NCI-H2107 (cell line): Measurements from ENCODE around the gene PSMB3.
A peak's percentile ranks its signal among the peaks of the same experiment; 100 is the strongest.

Experiments
- DNase-seq: peaks from one replicate; lab custom pipeline; 2025; lab: John Stamatoyannopoulos, UW

Gene PSMB3

DNA sequence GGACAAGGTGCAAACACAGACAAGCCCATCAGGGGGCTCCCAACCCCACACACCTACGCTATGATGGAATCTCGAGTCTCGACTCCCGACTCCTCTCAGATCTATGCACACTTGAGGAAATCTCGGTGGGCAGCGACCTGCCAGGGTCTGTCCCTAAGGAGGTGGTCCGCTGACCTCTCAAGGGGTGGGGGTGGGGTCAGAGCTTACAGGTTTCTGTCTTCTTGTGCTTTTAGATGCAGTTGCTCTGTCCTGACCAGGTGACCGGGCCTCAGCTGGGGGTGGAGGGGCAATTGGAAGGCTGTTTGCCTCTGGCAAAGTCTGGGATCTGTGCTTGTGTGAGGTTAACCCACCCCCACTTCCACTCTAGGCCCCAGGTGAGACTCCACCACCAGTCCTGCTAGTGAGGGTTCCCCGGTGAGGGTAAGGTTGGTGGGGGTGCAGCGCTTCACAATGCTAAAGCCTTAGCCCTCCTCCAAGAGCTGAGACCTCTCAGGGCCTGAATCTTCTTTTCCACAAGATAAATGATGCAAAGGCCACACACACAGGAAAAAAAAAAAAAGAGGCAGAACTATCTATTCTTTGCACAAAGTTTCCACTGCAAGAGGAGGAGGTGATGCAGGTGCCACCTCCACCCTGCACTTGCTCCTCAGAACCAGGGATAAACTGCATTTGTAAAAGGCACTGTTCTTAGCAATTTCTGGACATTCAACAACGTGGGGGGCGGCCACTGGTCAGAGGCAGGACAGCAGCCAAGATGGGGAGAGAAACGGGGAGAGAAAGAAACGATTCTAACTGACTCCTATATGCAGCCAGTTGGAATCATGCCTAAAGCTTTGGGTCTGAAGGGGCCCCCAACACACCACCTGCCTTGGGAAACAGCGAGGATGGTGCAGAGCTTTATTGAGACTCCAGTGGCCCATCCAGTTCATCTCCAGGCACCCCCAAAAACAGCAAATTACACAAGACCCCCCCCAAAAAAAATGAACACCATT lies 18.3 kb upstream of the PSMB3 start:
- DNase-seq: no peak

DNA sequence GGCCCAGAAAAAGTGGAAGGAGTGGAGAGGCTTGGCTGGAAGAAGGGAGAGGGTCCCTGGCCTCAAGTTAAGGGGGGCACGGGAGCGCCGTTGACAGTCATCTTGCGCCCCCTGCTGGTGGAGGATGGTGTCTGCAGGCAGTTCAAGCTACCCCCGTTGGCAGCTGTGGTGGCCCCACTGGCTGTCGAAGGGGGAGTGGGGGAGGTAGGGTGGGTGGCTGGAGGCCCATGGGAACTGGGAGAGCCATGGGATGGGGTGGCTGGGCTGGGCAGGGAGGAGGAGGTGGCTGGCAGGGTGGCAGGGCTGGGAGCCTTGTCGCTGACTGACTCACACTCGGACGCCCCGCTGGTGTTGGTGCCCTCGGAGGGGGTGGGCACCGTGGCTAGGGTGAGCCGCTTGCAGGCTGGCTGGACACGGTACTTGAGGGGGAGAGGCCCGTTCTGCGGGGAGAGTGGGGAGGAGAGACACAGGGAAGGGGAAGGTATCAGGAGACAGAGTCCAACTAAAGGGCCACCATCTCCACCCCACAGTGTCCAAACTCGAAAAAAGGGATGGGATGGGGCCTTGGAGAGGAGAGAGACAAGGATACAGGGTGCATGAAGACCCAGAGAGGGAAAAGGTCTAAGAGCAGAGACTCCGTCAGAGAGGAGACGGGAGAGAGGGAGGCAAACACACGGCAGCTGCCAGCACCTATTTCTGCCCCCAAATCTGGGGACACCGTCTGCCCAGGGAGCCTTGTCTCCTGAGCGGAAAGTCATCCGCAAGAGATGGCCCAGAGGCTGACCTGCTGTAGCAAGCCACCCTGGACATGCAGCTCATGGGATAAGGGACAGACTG lies 17.2 kb upstream of the PSMB3 start:
- peak; percentile 41 for DNase-seq

DNA sequence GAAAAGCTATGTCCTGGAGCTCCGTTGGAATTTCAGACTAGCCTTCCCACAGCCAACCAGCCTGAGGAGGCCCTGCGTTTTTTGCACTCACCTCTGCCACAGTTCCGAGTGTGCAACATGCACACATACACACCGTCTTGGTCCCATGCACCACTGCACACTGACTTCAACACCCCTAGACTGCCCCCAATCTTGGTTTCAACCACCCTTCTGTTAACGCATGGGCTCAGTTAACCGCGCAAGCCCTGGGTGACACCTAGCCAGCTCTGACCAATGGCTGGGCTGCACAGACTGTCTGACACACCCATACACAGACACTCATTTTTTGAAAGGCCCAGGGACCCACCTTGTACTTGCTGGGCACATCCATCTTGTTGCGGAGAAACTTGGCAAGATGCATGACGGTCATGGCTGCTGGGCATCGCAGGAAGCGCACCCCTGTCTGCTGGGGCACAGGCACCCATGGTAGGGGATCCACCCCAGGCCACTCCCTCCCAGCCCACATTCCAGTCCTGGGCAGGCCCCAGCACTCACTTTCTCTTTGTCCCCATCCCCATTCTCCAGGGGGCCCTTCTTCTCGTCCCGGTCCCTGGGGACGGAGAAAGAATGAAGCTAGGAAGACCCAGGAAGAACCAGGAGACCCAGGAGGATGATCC lies 14.4 kb upstream of the PSMB3 start:
- no peak for DNase-seq

DNA sequence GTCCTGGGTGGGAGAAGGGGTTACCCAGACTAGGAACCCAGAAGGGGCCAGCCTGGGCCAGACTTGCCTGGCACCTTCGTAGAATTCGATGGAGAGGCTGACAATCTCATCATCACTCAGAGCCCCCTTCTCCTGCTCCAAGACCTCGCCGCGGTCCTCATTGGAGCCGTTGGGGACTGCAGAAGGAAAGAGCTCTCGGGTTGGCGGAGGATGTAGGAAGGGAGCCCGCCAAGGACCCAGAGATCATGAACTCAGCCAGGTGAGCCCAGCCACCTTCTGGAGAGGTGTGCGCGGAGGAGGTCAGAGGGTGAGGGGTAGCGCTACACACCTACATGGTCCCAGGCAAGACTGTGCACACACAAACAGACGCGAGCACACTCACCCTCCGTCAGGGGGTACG lies 13.9 kb upstream of the PSMB3 start:
- no peak for DNase-seq

DNA sequence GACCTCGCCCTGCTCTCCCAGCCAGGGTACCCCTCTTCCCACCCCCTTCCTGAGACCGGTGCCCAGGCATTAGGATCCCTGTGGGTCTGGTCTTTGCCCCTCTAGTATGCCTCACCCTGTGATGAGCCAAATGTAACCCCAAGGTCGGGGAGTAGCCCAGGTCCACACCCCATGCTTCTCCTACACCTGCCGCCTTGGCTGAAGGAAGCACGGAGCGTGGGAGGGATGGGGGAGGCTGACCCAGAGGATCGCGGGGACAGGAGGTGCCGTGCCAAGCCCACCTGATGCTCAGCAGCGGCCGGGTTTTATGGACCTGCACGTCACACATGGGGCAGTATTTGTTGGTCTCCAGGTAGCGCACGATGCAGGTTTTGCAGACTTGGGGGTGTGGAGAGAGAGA lies 13.2 kb upstream of the PSMB3 start:
- no peak for DNase-seq

DNA sequence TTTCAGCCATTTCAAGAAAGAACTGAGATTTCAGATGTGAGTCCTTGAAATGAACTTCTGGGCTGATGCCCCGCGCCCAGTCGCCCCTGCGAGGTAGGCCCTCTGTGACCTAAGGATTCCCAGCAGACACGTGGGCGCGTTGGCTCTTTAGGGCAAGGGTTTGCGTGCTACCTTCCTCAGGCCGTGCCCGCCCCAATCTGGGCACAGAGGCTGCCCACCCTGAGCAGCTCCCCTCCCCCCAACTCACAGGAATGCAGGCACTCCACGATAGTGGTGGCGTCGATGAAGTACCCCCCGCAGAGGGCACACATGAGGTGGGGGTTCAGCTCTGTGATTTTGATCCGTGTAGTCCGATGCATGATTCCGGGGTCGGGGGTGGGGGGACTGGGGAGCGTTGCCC lies 12.5 kb upstream of the PSMB3 start:
- no peak for DNase-seq

DNA sequence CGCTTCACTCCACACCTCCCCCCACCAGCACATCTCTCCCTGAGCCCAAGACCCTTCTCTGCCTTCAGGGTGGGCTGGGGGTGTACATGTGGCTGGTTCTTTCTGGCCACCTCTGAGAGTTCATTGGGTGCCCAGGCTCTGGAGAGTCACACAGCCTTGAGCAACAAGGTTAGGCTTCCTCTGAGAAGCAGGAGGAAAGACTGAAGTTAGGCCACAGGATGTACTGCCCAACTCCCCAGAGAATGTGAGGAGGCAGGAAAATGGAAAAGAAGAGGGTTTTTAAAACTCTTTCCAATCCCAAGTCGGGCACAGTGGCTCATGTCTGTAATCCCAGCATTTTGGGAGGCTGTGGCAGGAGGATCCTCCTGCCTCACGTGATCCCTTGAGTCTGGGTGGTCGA lies 11.7 kb upstream of the PSMB3 start:
- DNase-seq: no peak

DNA sequence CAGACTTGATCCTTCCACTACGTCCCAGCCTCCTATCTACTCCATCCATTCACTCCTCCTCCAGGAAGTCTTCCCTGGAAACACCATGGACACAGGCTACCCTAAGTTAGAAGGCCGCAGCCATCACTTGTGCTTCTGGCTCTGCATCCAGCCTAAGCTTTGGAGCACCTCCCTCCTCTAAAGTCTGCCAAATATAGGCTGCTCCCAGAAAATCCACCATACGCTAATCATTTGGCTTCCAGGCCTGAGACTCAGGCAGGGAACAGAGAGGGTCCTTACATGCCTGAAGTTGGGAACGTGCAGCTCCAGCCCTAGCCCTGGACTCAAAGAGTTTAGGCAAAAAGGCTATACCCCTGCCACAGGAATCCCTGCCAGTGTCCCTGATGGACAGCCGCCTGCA lies 11.1 kb upstream of the PSMB3 start:
- no peak for DNase-seq

DNA sequence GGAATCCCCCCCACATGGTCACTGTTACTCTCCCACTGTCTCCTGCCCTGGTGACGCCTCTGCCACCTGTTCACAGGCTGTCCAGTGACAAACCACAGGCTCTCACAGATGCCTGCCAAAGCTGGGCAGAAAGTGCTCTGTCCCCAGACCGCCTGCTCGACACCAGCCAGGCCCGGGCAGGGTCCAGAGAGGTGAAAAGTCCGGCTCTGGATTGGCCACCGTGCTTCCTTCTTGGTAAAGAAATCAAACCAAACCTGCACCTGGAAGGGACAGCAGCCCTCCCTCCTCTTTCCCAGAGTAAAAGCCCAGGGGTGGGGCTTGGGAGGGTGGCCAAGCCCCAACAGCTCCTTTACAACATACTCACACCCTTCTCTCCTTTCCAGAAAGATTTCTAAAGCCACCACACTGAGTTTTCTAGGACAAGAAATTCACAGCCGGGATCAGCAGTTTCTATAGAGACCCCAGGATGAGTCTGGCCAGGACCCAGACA lies 10.6 kb upstream of the PSMB3 start:
- no peak for DNase-seq

DNA sequence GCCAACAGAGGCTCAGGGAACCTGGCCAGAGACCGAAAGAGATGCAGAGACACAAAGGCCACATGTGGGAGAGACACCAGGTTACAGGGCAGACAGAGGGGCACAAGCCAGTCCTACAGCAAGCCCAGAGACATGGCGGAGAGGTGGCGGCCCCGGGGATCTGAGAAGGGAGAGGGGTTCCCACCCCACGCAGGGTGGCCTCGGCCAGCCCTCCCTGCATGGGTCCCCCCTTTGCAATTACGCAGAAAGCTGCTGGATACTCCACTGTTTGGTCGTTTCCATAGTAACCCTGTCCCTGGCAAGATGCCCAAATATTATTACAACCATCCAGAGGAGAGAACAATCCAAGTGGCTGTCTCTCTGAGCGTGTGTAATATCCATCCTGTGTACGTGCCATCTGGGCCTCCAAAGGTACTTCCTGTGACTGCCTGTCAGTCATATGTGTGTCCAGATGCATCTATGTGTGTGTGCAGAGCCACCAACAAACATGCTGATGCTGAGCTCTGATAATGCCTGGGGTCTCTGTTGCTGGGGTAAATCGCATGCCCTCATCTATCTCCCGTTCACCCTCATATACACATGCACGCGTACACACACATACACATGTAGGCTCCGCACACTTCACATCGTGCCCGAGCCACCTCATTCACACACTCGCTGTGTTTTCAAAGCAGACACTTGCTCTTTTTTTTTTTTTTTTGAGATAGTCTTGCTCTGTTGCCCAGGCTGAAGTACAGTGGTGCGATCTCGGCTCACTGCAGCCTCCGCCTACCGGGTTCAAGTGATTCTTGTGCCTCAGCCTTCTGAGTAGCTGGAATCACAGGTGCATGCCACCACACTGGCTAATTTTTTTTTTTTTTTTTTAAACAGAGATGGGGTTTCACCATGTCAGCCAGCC lies 9.9 kb upstream of the PSMB3 start:
- peak; percentile 37 for DNase-seq

DNA sequence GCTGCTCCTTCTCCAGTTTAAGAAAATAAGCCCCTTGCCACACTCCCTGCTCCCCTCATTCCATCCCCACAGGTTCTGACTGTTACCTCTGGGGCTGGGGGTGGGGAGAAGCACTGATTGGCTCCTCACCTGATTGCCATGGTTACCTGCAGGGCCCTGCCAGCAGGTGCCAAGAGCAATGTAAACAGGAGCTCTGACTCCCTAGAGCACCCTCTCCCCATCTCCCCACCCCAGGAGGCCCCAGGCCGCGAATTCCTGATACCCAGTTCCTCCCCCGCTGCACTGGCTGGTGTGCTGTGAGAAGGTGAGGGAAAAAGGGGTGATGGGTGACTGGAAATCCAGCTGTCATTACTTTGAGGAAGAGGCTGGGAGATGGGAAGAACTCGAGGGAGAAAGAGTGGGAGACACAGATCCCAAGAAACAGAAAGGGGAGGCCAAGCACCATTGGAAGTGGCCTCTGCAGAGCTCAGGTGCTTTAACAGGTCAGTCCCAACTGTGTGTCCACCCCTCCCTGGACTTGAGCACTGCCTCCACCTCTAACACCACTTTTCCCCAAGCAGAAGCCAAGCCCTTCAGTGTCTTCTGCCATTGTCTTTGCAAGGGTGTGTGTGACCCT lies 8.9 kb upstream of the PSMB3 start:
- DNase-seq: no peak

DNA sequence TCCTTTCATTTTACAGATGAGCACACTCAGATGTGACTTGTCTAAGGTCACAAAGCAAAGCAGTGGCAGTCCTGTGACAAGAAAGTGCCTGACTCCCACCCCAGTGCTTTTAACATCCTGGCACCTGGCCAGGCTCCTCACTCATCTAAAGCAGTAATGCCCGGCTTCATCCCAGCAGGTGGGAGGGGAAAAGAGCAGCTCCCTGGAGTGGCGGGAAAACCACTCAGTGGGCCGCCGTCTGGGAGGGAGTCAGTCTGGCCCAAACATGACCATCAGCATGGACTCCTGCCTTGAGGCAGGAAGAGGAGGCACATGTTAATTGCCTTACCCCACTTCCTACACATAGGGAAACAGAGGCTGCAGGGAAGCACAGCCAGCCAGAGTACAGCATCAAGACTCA lies 7.0 kb upstream of the PSMB3 start:
- no peak for DNase-seq

DNA sequence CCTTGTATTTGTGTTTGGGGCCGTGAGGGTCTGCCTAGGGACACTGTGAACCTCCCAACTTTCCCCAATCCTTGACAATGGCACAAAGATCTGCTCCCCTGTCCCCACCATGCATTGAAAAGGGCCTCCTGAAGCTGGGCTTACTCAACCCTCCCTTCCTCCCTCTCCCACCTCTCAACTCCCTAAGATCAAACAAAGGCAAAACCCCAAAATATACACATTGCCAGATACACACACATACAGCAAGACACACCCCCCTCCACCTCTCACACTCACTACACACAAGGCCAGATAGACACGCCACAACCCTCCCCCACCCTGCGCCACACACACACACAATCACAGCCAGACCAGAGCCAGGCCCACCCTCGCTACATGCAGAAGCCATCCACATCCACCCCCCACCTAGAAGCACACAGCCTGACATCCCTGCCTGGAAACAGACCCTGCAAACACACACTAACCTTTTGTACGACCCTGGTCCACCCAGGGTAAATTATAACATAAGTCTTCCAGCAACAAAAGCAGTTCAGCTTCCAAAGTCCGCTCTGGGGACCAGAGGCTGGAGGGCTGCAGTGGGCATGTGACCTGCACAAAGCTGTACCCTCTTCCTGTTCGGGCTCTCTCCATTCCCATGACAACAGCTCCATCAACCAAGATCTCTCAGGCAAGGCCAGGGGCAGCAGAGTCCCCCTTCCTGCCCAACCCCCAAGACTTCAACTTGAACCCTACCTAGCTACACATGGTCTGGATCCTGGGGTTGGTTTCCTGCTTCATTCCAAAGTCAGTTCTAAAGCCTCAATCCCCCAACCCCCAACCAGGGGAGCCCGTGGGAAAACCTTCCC lies 6.3 kb upstream of the PSMB3 start:
- DNase-seq: no peak

DNA sequence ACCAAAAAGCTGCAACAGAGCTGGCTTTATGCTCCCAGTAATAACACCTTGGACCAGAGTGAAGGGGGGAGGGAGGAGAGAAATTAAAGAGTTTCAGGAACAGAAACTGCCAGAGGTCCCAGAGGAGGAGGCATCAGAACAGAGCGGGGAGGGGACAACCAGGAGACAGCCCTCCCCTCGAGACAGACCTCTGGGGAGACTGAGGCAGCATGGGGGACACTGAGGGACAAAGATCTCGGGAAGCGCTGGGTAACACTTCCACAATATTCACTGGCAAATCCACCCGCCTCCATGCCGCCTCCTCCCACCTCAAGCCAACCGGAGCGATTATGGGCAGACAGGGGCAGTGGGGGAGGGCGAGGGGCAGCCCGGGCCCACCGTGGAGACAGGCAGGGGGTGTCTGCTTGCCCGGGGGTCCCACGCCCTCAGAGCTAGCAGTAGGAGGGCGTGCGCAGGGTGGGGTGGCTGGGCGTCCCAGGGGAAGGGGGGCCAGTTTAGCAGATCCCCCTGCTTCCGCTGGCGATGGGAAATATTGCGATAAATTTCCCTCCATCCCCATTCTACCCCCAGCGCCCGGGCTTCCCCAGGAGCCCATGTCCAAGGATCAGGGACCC lies 5.6 kb upstream of the PSMB3 start:
- DNase-seq: no peak

DNA sequence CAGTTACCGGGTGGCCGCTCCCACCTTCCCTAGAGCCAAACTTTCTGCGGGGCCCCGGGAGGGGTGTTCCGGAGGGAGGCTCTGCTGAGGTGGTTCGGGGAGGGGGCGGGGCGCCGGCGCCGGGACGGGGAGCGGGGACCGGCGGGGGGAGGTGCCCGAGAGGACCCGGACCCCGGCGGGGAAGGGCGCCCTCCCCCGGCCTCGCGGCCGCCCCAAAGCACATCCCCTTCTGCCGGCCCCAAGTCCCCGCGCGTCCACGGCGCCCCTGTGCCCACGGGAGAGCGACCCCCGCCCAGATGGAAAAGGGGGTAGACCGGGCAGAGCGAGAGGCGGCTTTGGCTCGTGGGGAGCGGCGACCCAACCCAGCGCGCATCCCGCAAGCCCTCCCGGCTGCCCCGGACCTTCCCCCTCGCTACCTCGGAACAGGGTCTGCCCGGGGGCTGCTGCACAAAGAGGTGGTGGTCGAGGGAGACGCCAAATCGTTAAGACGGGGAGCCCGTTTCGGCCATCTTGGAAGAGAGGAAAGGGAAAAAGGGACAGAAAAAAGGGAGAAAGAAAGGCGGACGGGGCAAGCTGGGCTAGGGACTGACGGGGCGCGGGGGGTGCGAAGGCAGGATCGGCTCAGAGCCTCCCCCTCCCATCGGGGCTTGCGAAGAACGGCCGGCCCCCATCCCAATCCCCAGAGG lies 4.9 kb upstream of the PSMB3 start:
- DNase-seq: no peak

DNA sequence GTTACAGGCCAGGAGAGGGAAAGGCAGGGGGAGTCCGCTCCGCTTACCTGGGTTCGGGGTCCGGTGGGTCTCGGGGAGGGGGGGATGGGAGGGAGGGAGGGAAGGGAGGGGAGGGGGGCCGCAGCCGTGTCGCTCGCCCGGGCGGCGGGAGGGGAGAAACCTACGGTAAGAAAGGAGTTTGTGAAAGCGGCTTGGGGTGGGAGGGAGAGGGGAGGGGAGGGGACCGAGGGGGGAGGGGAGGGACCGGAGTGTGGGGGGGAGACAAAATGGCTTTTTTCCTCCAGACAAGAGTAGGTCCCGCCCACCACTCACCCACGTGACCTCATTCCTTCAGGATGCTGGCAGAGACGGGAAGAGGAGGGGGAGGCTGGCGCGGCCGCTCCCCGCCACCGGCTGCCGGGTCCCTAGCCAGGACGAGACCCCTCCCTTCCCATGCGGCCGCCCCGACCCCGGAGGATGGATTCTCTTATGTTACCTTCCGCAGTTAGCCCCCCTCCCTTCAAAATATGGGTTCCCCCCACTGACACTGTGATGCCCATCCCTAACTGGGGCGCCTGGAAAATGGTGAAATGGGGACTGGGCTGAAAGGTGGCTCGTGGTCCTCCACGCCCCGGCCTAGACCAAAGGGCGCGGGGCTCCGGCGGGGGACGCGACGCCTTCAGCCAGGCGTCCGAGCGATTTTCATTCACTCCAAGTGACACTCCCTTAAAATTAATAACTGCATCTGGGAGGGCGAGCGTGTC lies 4.2 kb upstream of the PSMB3 start, which contains the start of gene PCGF2:
PCGF2 (minus strand) TSS at position 188 of the 743 bp plus-strand sequence. CDS start 7,934 bp downstream, outside the sequence.
- DNase-seq: peak; percentile 77

DNA sequence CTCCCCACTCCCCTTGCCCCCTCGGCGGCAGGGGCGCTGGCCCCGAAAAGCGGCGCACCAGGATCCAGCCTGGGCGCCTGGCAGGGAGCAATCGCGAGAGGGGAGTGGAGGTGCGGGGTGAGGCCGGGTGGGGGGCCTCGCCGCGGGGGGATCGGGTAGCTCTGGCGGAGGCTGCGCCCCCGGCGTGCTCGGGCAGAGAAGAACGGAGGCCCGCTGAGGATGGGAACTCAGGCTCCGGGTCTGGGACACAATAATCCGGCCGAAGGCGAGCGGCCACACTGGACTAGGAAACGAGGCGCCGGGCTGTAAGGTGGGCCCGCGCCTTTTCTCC lies 3.7 kb upstream of the PSMB3 start:
- DNase-seq: no peak
